Activated CD8-positive, alpha-beta memory T cell treated with anti-CD3 and anti-CD28 coated beads for 36 hours (primary cell): ENCODE measurements around the gene CDH1. TPM values are rescaled to one million over a fixed set of nuclear protein-coding genes. Genes with fewer than 3 reads are reported as not detected.

Source experiments
- CTCF ChIA-PET: fragments of 350-600 bp; sonication (Branson Sonifier 250); formaldehyde crosslinking; loops from one replicate; lab custom pipeline; 2021; ENCODE audit warnings: antibody characterized with exemption; lab: Charles Lee
- POLR2A ChIA-PET: fragments of 350-600 bp; sonication (Branson Sonifier 250); formaldehyde crosslinking; loops from one replicate; lab custom pipeline; 2021; ENCODE audit warnings: antibody characterized with exemption; lab: Charles Lee
- total RNA-seq, 2 experiments: library from RNA; stranded (reverse); gene quantifications; one replicate each; pipeline ENCODE4 v1.2.3, GENCODE V29; 2021

CDH1 gene
- total RNA-seq, 2 experiments from 2014 or later: not detected

- ChIA-PET POLR2A (no interaction called here), CTCF (no interaction called here)
Observed at GRCh38 chr16:68751160-68751559, 14.1 kb downstream of the CDH1 start.

- ChIA-PET POLR2A (interaction anchor here (0.5 to 0.6 kb wide), 2 partner anchors 36 to 225 kb away, joined by 3 read pairs; no protein-coding TSS in a partner anchor), CTCF (interaction anchor here (0.7 kb wide), 3 partner anchors 11 to 115 kb away, joined by 3 to 5 read pairs (median 4); no protein-coding TSS in a partner anchor)
Observed at GRCh38 chr16:68752602-68753001, 15.5 kb downstream of the CDH1 start.

GRCh38 chr16:68754084-68754792 is 17.1 kb downstream of the CDH1 start:
- CTCF ChIA-PET: interaction anchor here (0.7 kb wide), 1 partner anchor 17 kb away, joined by 3 read pairs; the partner anchor contains the start of gene CDH1
- POLR2A ChIA-PET: no interaction called here

- CTCF ChIA-PET: interaction anchor here (0.6 to 1.8 kb wide), 5 partner anchors 11 to 1588 kb away, joined by 3 to 6 read pairs (median 4); partner anchors contain the start of gene TANGO6
- POLR2A ChIA-PET: interaction anchor here (0.7 to 2.2 kb wide), 4 partner anchors 20 to 1594 kb away, joined by 4 to 6 read pairs (median 4); partner anchors contain the start of gene TANGO6
Observed at GRCh38 chr16:68756239-68756915, 19.3 kb downstream of the CDH1 start.

GRCh38 chr16:68757625-68757935 is 20.5 kb downstream of the CDH1 start:
- CTCF ChIA-PET: interaction anchor here (0.7 to 1.8 kb wide), 7 partner anchors 9 to 89 kb away, joined by 3 to 6 read pairs (median 3); partner anchors contain the start of gene TANGO6
- POLR2A ChIA-PET: interaction anchor here (0.6 to 2.2 kb wide), 4 partner anchors 19 to 430 kb away, joined by 3 to 6 read pairs (median 4); partner anchors contain the start of gene TANGO6

GRCh38 chr16:68759062-68759461 is 22.0 kb downstream of the CDH1 start:
- POLR2A ChIA-PET: interaction anchor here (0.7 kb wide), 1 partner anchor 679 kb away, joined by 10 read pairs; no protein-coding TSS in a partner anchor
- CTCF ChIA-PET: no interaction called here

- CTCF ChIA-PET: no interaction called here
Observed at GRCh38 chr16:68760671-68761275, 23.7 kb downstream of the CDH1 start.

GRCh38 chr16:68762996-68763756 is 26.1 kb downstream of the CDH1 start:
- POLR2A ChIA-PET: no interaction called here
- CTCF ChIA-PET: no interaction called here

More at GRCh38 chr16:68760671-68761275, 23.7 kb downstream of the CDH1 start:
- POLR2A ChIA-PET: no interaction called here

GRCh38 chr16:68764862-68765261 is 27.8 kb downstream of the CDH1 start:
- POLR2A ChIA-PET: no interaction called here
- CTCF ChIA-PET: no interaction called here

GRCh38 chr16:68767581-68767980 is 30.5 kb downstream of the CDH1 start:
- CTCF ChIA-PET: interaction anchor here (0.7 to 1.5 kb wide), 2 partner anchors 10 to 133 kb away, joined by 3 to 4 read pairs; no protein-coding TSS in a partner anchor
- POLR2A ChIA-PET: no interaction called here

GRCh38 chr16:68768175-68768574 is 31.1 kb downstream of the CDH1 start:
- ChIA-PET POLR2A (no interaction called here), CTCF (interaction anchor here (1.5 kb wide), 1 partner anchor 11 kb away, joined by 3 read pairs; no protein-coding TSS in a partner anchor)

GRCh38 chr16:68768771-68769170 is 31.7 kb downstream of the CDH1 start:
- ChIA-PET POLR2A (no interaction called here), CTCF (interaction anchor here (1.0 kb wide), 1 partner anchor 11 kb away, joined by 3 read pairs; no protein-coding TSS in a partner anchor)

- ChIA-PET CTCF (no interaction called here), POLR2A (interaction anchor here (0.7 kb wide), 1 partner anchor 360 kb away, joined by 3 read pairs; no protein-coding TSS in a partner anchor)
Observed at GRCh38 chr16:68770671-68771070, 33.6 kb downstream of the CDH1 start.

- ChIA-PET CTCF (no interaction called here), POLR2A (no interaction called here)
Observed at GRCh38 chr16:68772030-68772681, 35.1 kb downstream of the CDH1 start.

GRCh38 chr16:68772871-68773270 is 35.8 kb downstream of the CDH1 start:
- POLR2A ChIA-PET: no interaction called here
- CTCF ChIA-PET: no interaction called here

GRCh38 chr16:68774982-68775634 is 38.0 kb downstream of the CDH1 start:
- ChIA-PET POLR2A (no interaction called here), CTCF (no interaction called here)

- CTCF ChIA-PET: interaction anchor here (0.6 to 1.5 kb wide), 5 partner anchors 20 to 268 kb away, joined by 3 to 5 read pairs (median 3); no protein-coding TSS in a partner anchor
Observed at GRCh38 chr16:68776821-68777485, 39.9 kb downstream of the CDH1 start.

More at GRCh38 chr16:68776821-68777485, 39.9 kb downstream of the CDH1 start:
- POLR2A ChIA-PET: interaction anchor here (1.1 kb wide), 1 partner anchor 20 kb away, joined by 5 read pairs; no protein-coding TSS in a partner anchor
